NCI-H1092 treated with DMSO at 0.1 percent for 48 hours (cell line): ENCODE data around the gene NTPCR.
"Not testable (repeated sequence)": the region's sequence is repeated elsewhere in the genome, so short reads cannot be mapped to it uniquely, and the experiment has no call there.

Experiments
- DNase-seq: peaks from one replicate; lab custom pipeline; 2025; lab: John Stamatoyannopoulos, UW

Gene NTPCR

GRCh38 chr1:232984577-232985425, 34.4 kb downstream of the NTPCR start:
- no peak for DNase-seq

- no peak for DNase-seq
Measured at GRCh38 chr1:232985882-232986526, 35.6 kb downstream of the NTPCR start.

- DNase-seq = no peak
Measured at GRCh38 chr1:232986527-232986922, 36.1 kb downstream of the NTPCR start.

- no peak for DNase-seq
Measured at GRCh38 chr1:232987046-232987773, 36.8 kb downstream of the NTPCR start.

GRCh38 chr1:232987774-232988140, 37.3 kb downstream of the NTPCR start:
- DNase-seq = no peak

GRCh38 chr1:232988572-232989040, 38.2 kb downstream of the NTPCR start:
- peak; percentile 10 for DNase-seq

GRCh38 chr1:232990176-232991128, 40.0 kb downstream of the NTPCR start:
- DNase-seq = no peak

GRCh38 chr1:232991238-232991637, 40.8 kb downstream of the NTPCR start:
- no peak for DNase-seq

- no peak for DNase-seq
Measured at GRCh38 chr1:232992227-232992626, 41.8 kb downstream of the NTPCR start.

- DNase-seq = no peak
Measured at GRCh38 chr1:232993555-232993954, 43.1 kb downstream of the NTPCR start.

GRCh38 chr1:232995189-232995588, 44.8 kb downstream of the NTPCR start:
- no peak for DNase-seq

- no peak for DNase-seq
Measured at GRCh38 chr1:232996143-232996542, 45.7 kb downstream of the NTPCR start.

- DNase-seq = no peak
Measured at GRCh38 chr1:232998138-232998537, 47.7 kb downstream of the NTPCR start.

GRCh38 chr1:232998646-232999045, 48.2 kb downstream of the NTPCR start:
- no peak for DNase-seq

- no peak for DNase-seq
Measured at GRCh38 chr1:232999956-233000625, 49.7 kb downstream of the NTPCR start.

GRCh38 chr1:233003638-233004037, 53.2 kb downstream of the NTPCR start:
- not testable (repeated sequence) for DNase-seq

GRCh38 chr1:233004451-233004850, 54.0 kb downstream of the NTPCR start:
- peak; percentile 39 for DNase-seq

GRCh38 chr1:233005156-233005555, 54.7 kb downstream of the NTPCR start:
- DNase-seq = peak; percentile 92

- peak; percentile 82 for DNase-seq
Measured at GRCh38 chr1:233005703-233006102, 55.3 kb downstream of the NTPCR start.

- DNase-seq = no peak
Measured at GRCh38 chr1:233006108-233006507, 55.7 kb downstream of the NTPCR start.

- DNase-seq = peak; percentile 4
Measured at GRCh38 chr1:233006541-233006973, 56.1 kb downstream of the NTPCR start.
